Measurements from ENCODE around the gene CTSW.
"Not testable (repeated sequence)": the region's sequence is repeated elsewhere in the genome, so short reads cannot be mapped to it uniquely, and the experiment has no call there.

The CTSW gene

DNA sequence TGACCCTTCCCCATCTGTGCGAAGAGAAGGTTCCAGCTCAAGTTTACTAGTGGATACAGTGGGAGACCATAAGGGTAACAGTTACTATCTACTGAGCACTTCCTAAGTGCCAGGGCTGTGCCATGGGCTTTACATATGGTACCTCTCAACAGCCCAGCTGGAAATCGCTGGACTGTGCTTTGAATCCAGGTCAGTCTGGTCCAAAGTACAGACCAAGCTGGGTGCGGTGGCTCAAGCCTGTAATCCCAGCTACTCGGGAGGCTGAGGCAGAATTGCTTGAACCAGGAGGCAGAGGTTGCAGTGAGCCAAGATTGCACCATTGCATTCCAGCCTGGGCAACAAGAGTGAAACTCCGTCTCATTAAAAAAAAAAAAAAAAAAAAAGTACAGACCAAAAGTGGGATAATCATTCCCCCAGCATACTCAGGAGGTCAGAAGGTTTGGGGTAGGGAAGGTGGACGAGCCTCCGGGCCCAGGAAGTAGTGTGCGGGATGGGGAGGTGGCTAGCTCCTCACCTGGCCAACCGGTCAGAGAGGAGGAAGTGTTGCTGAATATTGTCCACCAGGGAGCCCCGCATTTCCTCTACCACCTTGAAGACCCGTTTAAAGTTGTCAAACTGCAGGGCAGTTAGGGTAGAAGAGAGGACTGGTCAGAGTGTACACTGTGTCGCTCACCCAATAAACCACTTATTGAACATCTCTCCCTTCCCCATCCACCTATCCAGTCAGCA, 6.3 kb downstream of the CTSW start:
- no peak for DNase-seq (ENCODE audit: low spot score)

GRCh38 chr11:65886826-65887722, 7.4 kb downstream of the CTSW start:
- no peak for DNase-seq (ENCODE audit: low spot score)

GRCh38 chr11:65887723-65888162, 8.1 kb downstream of the CTSW start:
- DNase-seq (ENCODE audit: low spot score), result peak; percentile 45

DNA sequence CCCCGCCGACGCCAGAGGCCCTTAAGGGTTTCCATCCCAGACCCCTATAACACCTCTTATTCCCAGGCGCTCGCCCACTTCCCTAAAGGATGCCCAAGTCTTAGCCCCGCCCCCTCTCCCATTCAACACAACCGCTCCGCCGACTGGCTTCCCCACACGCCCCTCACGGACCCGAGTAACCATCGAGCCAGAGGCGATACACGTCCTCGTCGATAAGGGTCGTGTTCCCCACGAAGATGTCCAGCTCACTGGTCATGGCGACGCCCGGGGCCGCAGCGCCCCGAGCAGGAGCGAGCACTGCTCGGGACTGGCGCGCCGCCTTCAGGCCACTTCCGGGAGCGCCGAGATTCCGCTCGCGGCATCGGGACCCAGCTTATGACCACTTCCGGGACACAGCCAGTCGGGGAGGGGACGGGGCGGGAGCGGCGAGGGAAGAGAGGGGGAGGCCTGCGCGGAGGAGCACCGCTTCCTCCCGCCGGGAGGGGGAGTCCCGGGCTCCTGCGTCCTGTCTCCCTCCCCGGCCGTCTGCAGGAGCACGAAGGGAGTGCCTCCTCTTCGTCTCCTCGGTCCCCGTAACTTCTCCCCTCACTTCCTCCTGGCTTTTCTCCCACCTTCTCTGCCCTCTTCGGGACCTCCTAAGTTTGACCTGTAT, 8.7 kb downstream of the CTSW start, which contains the start of gene FIBP:
TSS of gene FIBP (minus strand) at position 309 of the 652 bp plus-strand sequence. CDS start at position 256, 53 bp downstream.
- DNase-seq (ENCODE audit: low spot score), result peak; percentile 97

DNA sequence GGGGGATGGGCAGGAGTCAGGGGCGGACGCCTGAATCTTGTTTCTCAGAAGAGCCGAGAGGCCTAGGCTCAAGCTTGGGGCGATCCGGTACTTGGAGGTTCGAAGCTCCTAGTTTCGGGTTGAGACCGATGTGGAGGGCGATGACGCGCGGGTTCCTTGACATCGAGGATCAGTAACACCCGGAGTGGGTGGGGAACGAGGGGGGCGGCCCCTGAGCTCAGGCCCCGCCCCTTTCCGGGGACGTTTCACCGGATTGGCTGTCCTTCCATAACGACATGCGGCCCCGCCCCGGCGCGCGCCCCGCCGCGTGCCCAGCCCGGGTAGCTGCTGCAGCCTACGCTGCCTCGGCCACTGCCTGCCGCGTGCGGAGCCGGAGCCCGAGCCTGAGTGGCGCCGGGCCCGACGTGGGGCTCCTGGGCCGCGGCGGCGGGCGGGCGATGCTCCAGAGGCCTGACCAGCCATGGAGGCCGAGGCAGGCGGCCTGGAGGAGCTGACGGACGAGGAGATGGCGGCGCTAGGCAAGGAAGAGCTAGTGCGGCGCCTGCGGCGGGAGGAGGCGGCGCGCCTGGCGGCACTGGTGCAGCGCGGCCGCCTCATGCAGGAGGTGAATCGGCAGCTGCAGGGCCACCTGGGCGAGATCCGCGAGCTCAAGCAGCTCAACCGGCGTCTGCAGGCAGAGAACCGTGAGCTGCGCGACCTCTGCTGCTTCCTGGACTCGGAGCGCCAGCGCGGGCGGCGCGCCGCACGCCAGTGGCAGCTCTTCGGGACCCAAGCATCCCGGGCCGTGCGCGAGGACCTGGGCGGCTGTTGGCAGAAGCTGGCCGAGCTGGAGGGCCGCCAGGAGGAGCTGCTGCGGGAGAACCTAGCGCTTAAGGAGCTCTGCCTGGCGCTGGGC, 10.9 kb downstream of the CTSW start, which contains the start of gene CCDC85B:
TSS of gene CCDC85B (plus strand) at position 350 of the 895 bp plus-strand sequence. CDS start at position 461, 111 bp downstream.
- DNase-seq (ENCODE audit: low spot score), result peak; percentile 95

DNA sequence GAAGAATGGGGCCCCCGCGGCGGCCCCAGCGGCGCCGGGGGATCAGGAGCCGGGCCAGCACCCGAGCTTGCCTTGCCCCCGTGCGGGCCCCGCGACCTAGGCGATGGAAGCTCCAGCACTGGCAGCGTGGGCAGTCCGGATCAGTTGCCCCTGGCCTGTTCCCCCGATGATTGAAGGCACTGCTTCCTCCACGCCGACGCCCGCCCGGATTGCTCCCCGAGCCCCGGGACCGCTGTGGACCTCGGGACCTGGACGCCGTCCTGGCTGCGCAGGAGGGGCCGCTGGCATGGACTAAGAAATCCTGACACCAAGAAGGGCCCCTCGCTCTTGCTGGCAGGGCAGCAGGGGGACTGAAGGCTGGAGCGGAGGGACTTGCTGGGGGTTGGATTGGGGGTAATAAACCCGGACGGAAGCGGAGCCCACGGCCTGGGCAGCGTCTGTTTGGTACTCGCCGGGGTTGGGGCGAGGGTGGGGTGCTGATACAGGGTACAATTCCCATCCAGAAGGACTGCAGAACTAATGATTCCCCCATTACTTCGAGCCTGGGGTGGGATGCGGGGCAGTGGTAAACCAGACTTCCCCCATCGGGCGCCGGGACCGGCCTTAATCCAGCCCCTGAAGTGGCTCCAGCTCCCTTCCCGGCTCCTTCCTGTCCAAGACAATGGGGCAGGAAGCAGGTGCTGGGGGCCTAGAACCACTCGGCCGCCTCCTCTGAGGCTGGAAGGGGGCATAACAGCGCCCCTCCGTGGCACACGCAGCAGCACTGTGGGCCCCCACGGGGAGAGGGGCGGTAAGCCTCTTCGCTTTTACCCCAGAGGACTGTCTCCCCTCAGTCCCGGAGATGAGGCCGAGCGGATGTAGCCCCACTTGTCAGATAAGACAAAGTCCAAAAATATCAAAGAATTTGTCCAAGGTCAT, 11.8 kb downstream of the CTSW start:
- DNase-seq (ENCODE audit: low spot score), result no peak

DNA sequence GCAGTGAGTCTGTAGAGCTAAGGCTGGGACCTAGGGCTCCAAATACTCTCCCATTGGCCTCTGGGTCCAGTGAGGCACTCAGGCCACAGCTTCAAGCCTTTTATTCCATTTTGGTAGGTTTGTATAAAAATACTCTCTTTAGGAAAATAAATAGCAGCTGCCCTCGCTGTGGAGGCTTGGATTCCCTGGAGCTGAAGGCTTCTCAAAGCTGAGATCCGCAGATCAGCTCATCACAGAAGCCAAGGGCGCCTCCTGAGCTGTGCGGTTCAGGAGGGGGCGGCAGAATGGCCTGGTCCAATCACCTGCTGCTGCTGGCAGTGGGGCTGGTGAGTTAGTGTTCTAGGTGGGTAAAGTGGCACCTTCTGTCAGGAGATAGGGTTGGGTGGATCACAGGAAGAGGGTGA, 12.5 kb downstream of the CTSW start:
- DNase-seq (ENCODE audit: low spot score), result not testable (repeated sequence)

- no peak for DNase-seq (ENCODE audit: low spot score)
Measured at GRCh38 chr11:65892661-65893317, 13.2 kb downstream of the CTSW start.

GRCh38 chr11:65894034-65894591, 14.5 kb downstream of the CTSW start:
- no peak for DNase-seq (ENCODE audit: low spot score)

DNA sequence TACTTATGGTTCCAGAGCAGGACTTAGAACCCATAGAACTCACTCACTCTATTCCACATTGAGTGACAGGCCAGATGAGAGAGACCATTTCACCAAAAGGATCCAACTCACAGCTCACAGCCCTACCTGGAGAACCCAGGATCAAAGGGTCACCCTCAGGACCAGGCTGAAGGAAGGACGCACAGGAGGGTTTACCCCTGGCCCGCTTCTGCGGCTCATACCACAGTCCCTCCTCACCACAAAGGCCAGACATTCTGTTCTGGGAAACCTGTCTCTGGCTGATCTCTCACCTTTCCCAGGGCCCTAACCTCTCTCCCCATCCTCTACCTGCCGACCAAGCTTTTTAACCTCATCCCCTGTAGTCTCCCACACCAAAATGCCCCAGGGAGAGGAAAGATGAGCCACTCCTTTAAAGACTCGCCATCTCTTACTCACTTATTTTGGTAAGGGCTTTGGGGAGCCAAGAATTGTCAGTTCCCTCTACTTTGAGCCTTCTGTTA, 15.9 kb downstream of the CTSW start:
- DNase-seq (ENCODE audit: low spot score), result no peak

- no peak for DNase-seq (ENCODE audit: low spot score)
Measured at GRCh38 chr11:65896034-65896999, 16.7 kb downstream of the CTSW start.

DNA sequence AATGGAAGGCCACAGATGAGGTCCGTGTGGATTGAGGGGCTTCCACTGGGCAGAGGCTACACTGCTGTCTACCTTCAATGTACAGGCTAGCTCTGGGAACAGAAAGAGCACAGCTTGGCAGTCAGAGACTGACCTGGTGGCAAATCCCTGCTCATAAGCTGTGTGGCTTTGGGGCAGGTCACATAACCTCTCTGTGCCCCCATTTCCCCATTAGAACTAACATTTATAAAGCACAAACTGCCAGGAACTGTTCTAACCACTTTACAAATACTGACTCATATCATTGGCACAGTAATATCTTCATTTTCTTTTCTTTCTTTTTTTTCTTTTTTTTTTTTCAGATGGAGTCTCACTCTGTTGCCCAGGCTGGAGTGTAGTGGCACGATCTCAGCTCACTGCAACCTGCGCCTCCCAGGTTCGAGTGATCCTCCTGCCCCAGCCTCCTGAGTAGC, 17.4 kb downstream of the CTSW start:
- no peak for DNase-seq (ENCODE audit: low spot score)

- DNase-seq (ENCODE audit: low spot score), result no peak
Measured at GRCh38 chr11:65898656-65899355, 19.2 kb downstream of the CTSW start.

DNA sequence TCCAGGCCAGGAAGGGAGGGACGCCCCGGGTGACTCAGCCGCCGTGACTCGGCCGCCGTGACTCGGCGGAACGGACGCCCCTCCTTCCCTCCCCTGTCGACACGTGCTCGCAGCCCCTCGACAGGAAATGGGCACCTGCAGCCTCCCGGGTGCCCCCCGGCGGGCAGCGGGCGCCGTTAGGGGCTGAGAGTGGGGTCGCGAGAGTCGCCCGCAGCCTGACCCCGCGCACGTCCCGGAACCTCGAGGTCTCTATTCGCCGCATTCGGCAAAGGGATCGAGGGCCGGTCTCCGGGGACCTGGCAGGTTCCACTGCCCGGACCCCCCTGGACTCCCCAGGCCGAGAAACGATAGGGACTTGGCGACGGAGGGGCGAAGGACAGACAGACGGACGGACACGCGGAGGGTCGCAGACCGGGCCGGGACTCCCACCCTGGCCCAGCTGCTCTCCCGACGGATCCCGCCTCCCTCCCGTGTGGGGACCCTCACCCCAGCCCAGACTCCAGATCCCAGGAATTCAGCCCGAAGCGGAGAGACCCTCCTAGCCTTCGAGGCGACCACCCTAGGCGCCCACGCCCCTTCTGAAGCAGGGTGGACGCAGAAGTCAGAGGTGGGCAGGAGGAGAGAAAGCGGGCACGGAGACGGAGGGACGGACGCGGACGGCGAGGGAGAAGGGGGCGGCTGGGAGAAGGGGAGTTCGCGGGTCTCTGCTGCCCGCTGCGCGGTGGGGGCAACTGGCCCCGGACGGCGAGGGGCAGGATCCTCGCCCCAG, 19.9 kb downstream of the CTSW start:
- DNase-seq (ENCODE audit: low spot score), result peak; percentile 77

GRCh38 chr11:65900125-65900898, 20.7 kb downstream of the CTSW start, which contains the start of gene FOSL1:
TSS of gene FOSL1 (minus strand) at chr11:65900388. CDS start at chr11:65900339, 49 bp downstream.
- peak; percentile 94 for DNase-seq (ENCODE audit: low spot score)

- no peak for DNase-seq (ENCODE audit: low spot score)
Measured at GRCh38 chr11:65900899-65901180, 21.2 kb downstream of the CTSW start.
